ENCODE measurements around the gene GABRB2. TPM values are rescaled to one million over a fixed set of nuclear protein-coding genes. Genes with fewer than 3 reads are reported as not detected.
A peak's percentile ranks its signal among the peaks of the same experiment; 100 is the strongest.

GABRB2 gene
- total RNA-seq (not detected), total RNA-seq (0 reads per million in 2 donors)

GRCh38 chr5:161546470-161547301 is at the start of gene GABRB2:
GABRB2 (minus strand) TSS chr5:161546725; CDS start chr5:161546643, 82 bp downstream.
- ATAC-seq = no peak
- no peak within 1 kb of the TSS for H3K27ac Mint-ChIP-seq
- no peak for DNase-seq

GRCh38 chr5:161585798-161586197 is 39.3 kb upstream of the GABRB2 start:
- DNase-seq = no peak
- ATAC-seq = no peak
- Mint-ChIP-seq H3K4me1 (no peaks in the 10 kb centered on the region), H3K27ac (no peak overlapping the region), H3K27me3 (no peaks in the 10 kb centered on the region), H3K36me3 (ENCODE audit: low read depth) (no peaks in the 10 kb centered on the region), H3K4me3 (no peak overlapping the region)
- H3K9me3 ChIP-seq (ENCODE audit: control insufficient read depth, low read length, poor library complexity, severe bottlenecking) = no peaks in the 10 kb centered on the region

More at GRCh38 chr5:161546470-161547301, at the start of gene GABRB2:
- peaks cover 40% of the 10 kb centered on the region for H3K27me3 Mint-ChIP-seq
- no peaks in the 10 kb centered on the region for H3K4me1 Mint-ChIP-seq
- H3K9me3 ChIP-seq (ENCODE audit: control insufficient read depth, low read length, poor library complexity, severe bottlenecking) = no peaks in the 10 kb centered on the region
- H3K36me3 Mint-ChIP-seq (ENCODE audit: low read depth) = no peaks in the 10 kb centered on the region
- peak within 1 kb of the TSS; percentile 74 for H3K4me3 Mint-ChIP-seq

GRCh38 chr5:161580621-161581020 is 34.1 kb upstream of the GABRB2 start:
- H3K36me3 Mint-ChIP-seq (ENCODE audit: low read depth) = no peaks in the 10 kb centered on the region
- no peak for DNase-seq
- no peak overlapping the region for H3K4me3 Mint-ChIP-seq
- no peaks in the 10 kb centered on the region for H3K27me3 Mint-ChIP-seq
- no peak overlapping the region for H3K27ac Mint-ChIP-seq
- H3K4me1 Mint-ChIP-seq = no peaks in the 10 kb centered on the region
- H3K9me3 ChIP-seq (ENCODE audit: control insufficient read depth, low read length, poor library complexity, severe bottlenecking) = no peaks in the 10 kb centered on the region
- no peak for ATAC-seq

GRCh38 chr5:161572914-161573313 is 26.4 kb upstream of the GABRB2 start:
- Mint-ChIP-seq H3K36me3 (ENCODE audit: low read depth) (no peaks in the 10 kb centered on the region), H3K4me3 (no peak overlapping the region), H3K27me3 (no peaks in the 10 kb centered on the region), H3K27ac (no peak overlapping the region), H3K4me1 (no peaks in the 10 kb centered on the region)
- DNase-seq = no peak
- no peaks in the 10 kb centered on the region for H3K9me3 ChIP-seq (ENCODE audit: control insufficient read depth, low read length, poor library complexity, severe bottlenecking)
- ATAC-seq = no peak

- ATAC-seq = no peak
- H3K4me3 Mint-ChIP-seq = no peak overlapping the region
Measured at GRCh38 chr5:161566081-161566480, 19.6 kb upstream of the GABRB2 start.

GRCh38 chr5:161562446-161562845 is 15.9 kb upstream of the GABRB2 start:
- no peak overlapping the region for H3K4me3 Mint-ChIP-seq
- H3K27me3 Mint-ChIP-seq = no peaks in the 10 kb centered on the region
- no peaks in the 10 kb centered on the region for H3K36me3 Mint-ChIP-seq (ENCODE audit: low read depth)
- no peak for DNase-seq
- H3K9me3 ChIP-seq (ENCODE audit: control insufficient read depth, low read length, poor library complexity, severe bottlenecking) = no peaks in the 10 kb centered on the region
- no peak overlapping the region for H3K27ac Mint-ChIP-seq
- no peaks in the 10 kb centered on the region for H3K4me1 Mint-ChIP-seq
- ATAC-seq = no peak

More at GRCh38 chr5:161566081-161566480, 19.6 kb upstream of the GABRB2 start:
- H3K9me3 ChIP-seq (ENCODE audit: control insufficient read depth, low read length, poor library complexity, severe bottlenecking) = no peaks in the 10 kb centered on the region
- Mint-ChIP-seq H3K27ac (no peak overlapping the region), H3K36me3 (ENCODE audit: low read depth) (no peaks in the 10 kb centered on the region), H3K27me3 (no peaks in the 10 kb centered on the region), H3K4me1 (no peaks in the 10 kb centered on the region)
- DNase-seq = no peak

GRCh38 chr5:161549106-161549505 is 2.6 kb upstream of the GABRB2 start:
- ATAC-seq = no peak
- no peak overlapping the region for H3K27ac Mint-ChIP-seq
- H3K9me3 ChIP-seq (ENCODE audit: control insufficient read depth, low read length, poor library complexity, severe bottlenecking) = no peaks in the 10 kb centered on the region
- no peak for DNase-seq
- no peaks in the 10 kb centered on the region for H3K36me3 Mint-ChIP-seq (ENCODE audit: low read depth)
- peaks cover 33% of the 10 kb centered on the region for H3K27me3 Mint-ChIP-seq
- no peaks in the 10 kb centered on the region for H3K4me1 Mint-ChIP-seq
- no peak overlapping the region for H3K4me3 Mint-ChIP-seq

- H3K4me3 Mint-ChIP-seq = no peak overlapping the region
- H3K36me3 Mint-ChIP-seq (ENCODE audit: low read depth) = no peaks in the 10 kb centered on the region
- ATAC-seq = no peak
- H3K4me1 Mint-ChIP-seq = no peaks in the 10 kb centered on the region
- H3K27ac Mint-ChIP-seq = no peak overlapping the region
- no peaks in the 10 kb centered on the region for H3K9me3 ChIP-seq (ENCODE audit: control insufficient read depth, low read length, poor library complexity, severe bottlenecking)
- DNase-seq = no peak
- peaks cover 33% of the 10 kb centered on the region for H3K27me3 Mint-ChIP-seq
Measured at GRCh38 chr5:161548487-161549094, 2.1 kb upstream of the GABRB2 start.

GRCh38 chr5:161547738-161548486 is 1.4 kb upstream of the GABRB2 start:
- H3K27ac Mint-ChIP-seq = no peak overlapping the region
- no peaks in the 10 kb centered on the region for H3K9me3 ChIP-seq (ENCODE audit: control insufficient read depth, low read length, poor library complexity, severe bottlenecking)
- peaks cover 40% of the 10 kb centered on the region for H3K27me3 Mint-ChIP-seq
- DNase-seq (no peak), ATAC-seq (no peak)
- no peaks in the 10 kb centered on the region for H3K36me3 Mint-ChIP-seq (ENCODE audit: low read depth)
- H3K4me1 Mint-ChIP-seq = no peaks in the 10 kb centered on the region
- peak overlapping the region; percentile 74 for H3K4me3 Mint-ChIP-seq

- no peak overlapping the region for H3K27ac Mint-ChIP-seq
- peak overlapping the region; percentile 74 for H3K4me3 Mint-ChIP-seq
- H3K27me3 Mint-ChIP-seq = peaks cover 40% of the 10 kb centered on the region
- DNase-seq = no peak
- ATAC-seq = no peak
- no peaks in the 10 kb centered on the region for H3K9me3 ChIP-seq (ENCODE audit: control insufficient read depth, low read length, poor library complexity, severe bottlenecking)
- no peaks in the 10 kb centered on the region for H3K4me1 Mint-ChIP-seq
- no peaks in the 10 kb centered on the region for H3K36me3 Mint-ChIP-seq (ENCODE audit: low read depth)
Measured at GRCh38 chr5:161547406-161547737, 847 bp upstream of the GABRB2 start.

GRCh38 chr5:161546095-161546469 is 443 bp downstream of the GABRB2 start:
- ATAC-seq (no peak), DNase-seq (no peak)
- no peaks in the 10 kb centered on the region for H3K36me3 Mint-ChIP-seq (ENCODE audit: low read depth)
- H3K4me1 Mint-ChIP-seq = no peaks in the 10 kb centered on the region
- H3K27me3 Mint-ChIP-seq = peaks cover 40% of the 10 kb centered on the region
- no peaks in the 10 kb centered on the region for H3K9me3 ChIP-seq (ENCODE audit: control insufficient read depth, low read length, poor library complexity, severe bottlenecking)
- peak overlapping the region; percentile 74 for H3K4me3 Mint-ChIP-seq
- H3K27ac Mint-ChIP-seq = no peak overlapping the region

- ATAC-seq = no peak
- H3K36me3 Mint-ChIP-seq (ENCODE audit: low read depth) = no peaks in the 10 kb centered on the region
- no peaks in the 10 kb centered on the region for H3K4me1 Mint-ChIP-seq
- H3K9me3 ChIP-seq (ENCODE audit: control insufficient read depth, low read length, poor library complexity, severe bottlenecking) = no peaks in the 10 kb centered on the region
- H3K27me3 Mint-ChIP-seq = peaks cover 40% of the 10 kb centered on the region
- DNase-seq = no peak
- H3K4me3 Mint-ChIP-seq = no peak overlapping the region
- no peak overlapping the region for H3K27ac Mint-ChIP-seq
Measured at GRCh38 chr5:161545344-161546094, 1.0 kb downstream of the GABRB2 start.

GRCh38 chr5:161544350-161544765 is 2.2 kb downstream of the GABRB2 start:
- no peaks in the 10 kb centered on the region for H3K36me3 Mint-ChIP-seq (ENCODE audit: low read depth)
- H3K4me1 Mint-ChIP-seq = no peaks in the 10 kb centered on the region
- H3K27ac Mint-ChIP-seq = no peak overlapping the region
- ATAC-seq (no peak), DNase-seq (no peak)
- H3K9me3 ChIP-seq (ENCODE audit: control insufficient read depth, low read length, poor library complexity, severe bottlenecking) = no peaks in the 10 kb centered on the region
- H3K27me3 Mint-ChIP-seq = peaks cover 40% of the 10 kb centered on the region
- H3K4me3 Mint-ChIP-seq = no peak overlapping the region
